Endometrial microvascular endothelial cells (primary cell): Measurements from ENCODE around the gene KLHL34. TPM values are rescaled to one million over a fixed set of nuclear protein-coding genes. Genes with fewer than 3 reads are reported as not detected.

Experiments
- in situ Hi-C: cut with HindIII; loops from 2 replicates; pipeline ENCODE4 v1.10.0; 2017; ENCODE audit warnings: low sequenced_read_pairs, low pct_unique_long_range_greater_than_20kb; ENCODE audit errors: inconsistent ontology term
- total RNA-seq: library from RNA; depleted of rRNA; stranded (reverse); fragments of >200 nt; gene quantifications from one replicate; pipeline ENCODE4 v1.2.3, GENCODE V29; 2015; ENCODE audit errors: inconsistent ontology term

KLHL34 gene
- total RNA-seq, 1 donor from 2014 or later, result not detected

GRCh38 chrX:21657318-21658151, 595 bp downstream of the KLHL34 start:
- in situ Hi-C loops, result no loop called here

- in situ Hi-C loops, result no loop called here
These were observed 1.4 kb downstream of the KLHL34 start for GRCh38 chrX:21656587-21657317.

- in situ Hi-C loops, result no loop called here
These were observed 2.1 kb downstream of the KLHL34 start for GRCh38 chrX:21655901-21656586.

DNA sequence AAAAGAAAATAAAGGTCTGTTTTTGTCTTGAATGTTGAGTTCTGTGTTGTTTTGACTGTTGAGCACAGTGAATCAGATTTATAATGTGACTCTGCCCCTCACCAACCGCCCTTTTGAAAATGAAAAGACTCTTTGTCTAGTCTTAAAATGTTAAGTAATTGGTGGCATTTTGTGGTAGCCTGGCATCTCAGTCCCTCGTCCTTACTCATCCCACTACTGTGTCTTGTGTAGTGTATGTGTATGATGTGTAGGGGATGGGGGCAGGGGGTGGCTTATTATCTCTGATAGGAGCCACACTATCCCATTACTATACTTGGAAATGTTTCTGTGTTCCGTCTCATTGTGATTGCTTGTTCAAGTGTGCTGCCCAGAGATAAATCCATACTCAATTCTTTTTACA, 12.2 kb downstream of the KLHL34 start:
- in situ Hi-C loops, result no loop called here

DNA sequence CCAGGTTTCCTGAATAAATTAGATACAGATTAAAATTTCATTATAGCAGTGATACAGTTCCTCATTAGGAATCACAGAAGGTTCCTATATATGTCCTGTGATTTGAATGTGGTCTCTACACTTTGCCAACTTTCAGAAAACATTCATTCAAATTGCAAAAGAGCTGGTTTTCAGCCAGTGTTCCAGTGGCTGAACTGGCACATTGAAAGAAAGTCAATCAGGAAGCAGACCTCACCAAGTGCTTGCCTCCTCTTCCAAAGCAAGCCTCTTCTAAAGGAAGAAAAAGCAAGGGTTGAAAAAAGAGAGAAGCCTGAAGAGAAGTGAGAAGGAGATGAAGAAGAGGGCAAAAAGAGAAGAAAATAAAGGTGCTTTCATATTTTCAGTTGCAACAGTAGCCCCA, 12.7 kb downstream of the KLHL34 start:
- in situ Hi-C loops, result no loop called here

DNA sequence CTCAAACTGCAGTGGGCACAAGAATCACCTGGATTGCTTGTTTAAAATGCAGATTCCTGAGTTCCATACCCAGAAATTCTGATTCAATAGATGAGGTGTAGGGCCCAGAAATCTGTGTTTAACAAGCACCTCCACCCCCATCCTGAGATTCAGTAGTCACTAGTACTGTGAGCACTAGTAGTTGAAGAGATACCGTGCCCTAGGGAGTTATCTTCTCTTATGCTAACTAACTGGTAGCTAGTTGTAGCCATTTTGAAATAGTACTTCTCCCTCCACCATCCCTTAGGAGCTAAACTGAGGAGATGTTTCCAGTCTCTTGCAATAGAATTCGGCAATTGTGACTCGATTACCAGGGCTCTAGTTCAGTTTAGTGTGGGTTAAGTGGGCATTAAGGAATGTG, 18.4 kb downstream of the KLHL34 start:
- in situ Hi-C loops, result no loop called here

GRCh38 chrX:21638311-21638710, 19.8 kb downstream of the KLHL34 start:
- in situ Hi-C loops, result no loop called here

GRCh38 chrX:21632027-21632426, 26.1 kb downstream of the KLHL34 start:
- in situ Hi-C loops, result no loop called here

- in situ Hi-C loops, result no loop called here
These were observed 34.2 kb downstream of the KLHL34 start for GRCh38 chrX:21623778-21624501.

GRCh38 chrX:21620234-21620633, 37.9 kb downstream of the KLHL34 start:
- in situ Hi-C loops, result no loop called here

DNA sequence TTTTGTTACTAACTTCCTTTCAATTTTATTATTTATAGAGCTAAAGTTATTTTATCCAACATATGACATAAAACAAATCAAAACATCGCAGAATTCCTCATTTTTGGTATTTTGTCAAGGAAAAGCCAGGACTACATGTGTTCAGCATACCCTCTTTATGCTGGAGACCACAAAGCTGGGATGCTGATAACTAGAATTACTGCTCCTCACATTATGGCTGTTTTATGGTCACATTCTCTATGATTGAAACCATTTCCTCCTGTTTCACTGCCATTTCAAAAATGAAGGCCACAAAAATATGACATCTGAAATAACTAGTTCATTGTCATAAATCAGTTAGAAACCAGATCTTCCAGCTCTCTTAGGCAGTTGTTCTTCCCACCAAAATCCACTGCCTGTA, 41.7 kb downstream of the KLHL34 start:
- in situ Hi-C loops, result no loop called here

GRCh38 chrX:21612154-21612553, 46.0 kb downstream of the KLHL34 start:
- in situ Hi-C loops, result no loop called here

DNA sequence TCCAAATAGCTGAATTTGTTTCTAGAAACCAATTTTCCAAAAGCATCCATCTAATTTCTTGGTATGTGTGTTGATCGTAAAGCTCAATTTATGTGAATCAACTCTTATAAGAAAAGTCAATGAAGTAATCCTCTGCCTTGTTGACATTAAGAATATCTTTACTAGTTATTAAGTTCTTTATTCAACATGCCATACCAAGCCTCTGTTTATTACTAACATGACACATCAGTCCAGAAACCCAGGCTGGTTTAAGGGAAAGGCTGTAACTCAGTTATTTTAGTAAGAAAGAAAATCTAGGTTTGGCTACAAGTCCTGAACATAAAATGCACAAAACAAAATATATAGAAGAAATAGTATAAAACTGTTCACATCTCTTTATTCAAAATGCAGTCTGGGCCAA, 48.0 kb downstream of the KLHL34 start:
- in situ Hi-C loops, result no loop called here

GRCh38 chrX:21606002-21606401, 52.1 kb downstream of the KLHL34 start:
- in situ Hi-C loops, result no loop called here

Other genes starting within 250 kb of the KLHL34 start
- not detected for gene SMPX, start 99.8 kb upstream of the KLHL34 start, total RNA-seq
- 11.7 TPM for gene MBTPS2, start 181.3 kb upstream of the KLHL34 start, total RNA-seq
- 0.19 TPM for gene YY2, start 197.7 kb upstream of the KLHL34 start, total RNA-seq